Stimulated activated CD4-positive, alpha-beta T cell treated with anti-CD3 and anti-CD28 coated beads, TNF-alpha, amount 100 ng/mL, for 48 hours (primary cell): Measurements from ENCODE around the gene SMC1B.
"Not testable (repeated sequence)": the region's sequence is repeated elsewhere in the genome, so short reads cannot be mapped to it uniquely, and the experiment has no call there.

Experiments
- DNase-seq, 3 donors: peaks; one replicate each; pipeline ENCODE4 v3.0.0-alpha.2; 2020; ENCODE audit warnings: low read depth in 3 of 3

Gene SMC1B, protein sequence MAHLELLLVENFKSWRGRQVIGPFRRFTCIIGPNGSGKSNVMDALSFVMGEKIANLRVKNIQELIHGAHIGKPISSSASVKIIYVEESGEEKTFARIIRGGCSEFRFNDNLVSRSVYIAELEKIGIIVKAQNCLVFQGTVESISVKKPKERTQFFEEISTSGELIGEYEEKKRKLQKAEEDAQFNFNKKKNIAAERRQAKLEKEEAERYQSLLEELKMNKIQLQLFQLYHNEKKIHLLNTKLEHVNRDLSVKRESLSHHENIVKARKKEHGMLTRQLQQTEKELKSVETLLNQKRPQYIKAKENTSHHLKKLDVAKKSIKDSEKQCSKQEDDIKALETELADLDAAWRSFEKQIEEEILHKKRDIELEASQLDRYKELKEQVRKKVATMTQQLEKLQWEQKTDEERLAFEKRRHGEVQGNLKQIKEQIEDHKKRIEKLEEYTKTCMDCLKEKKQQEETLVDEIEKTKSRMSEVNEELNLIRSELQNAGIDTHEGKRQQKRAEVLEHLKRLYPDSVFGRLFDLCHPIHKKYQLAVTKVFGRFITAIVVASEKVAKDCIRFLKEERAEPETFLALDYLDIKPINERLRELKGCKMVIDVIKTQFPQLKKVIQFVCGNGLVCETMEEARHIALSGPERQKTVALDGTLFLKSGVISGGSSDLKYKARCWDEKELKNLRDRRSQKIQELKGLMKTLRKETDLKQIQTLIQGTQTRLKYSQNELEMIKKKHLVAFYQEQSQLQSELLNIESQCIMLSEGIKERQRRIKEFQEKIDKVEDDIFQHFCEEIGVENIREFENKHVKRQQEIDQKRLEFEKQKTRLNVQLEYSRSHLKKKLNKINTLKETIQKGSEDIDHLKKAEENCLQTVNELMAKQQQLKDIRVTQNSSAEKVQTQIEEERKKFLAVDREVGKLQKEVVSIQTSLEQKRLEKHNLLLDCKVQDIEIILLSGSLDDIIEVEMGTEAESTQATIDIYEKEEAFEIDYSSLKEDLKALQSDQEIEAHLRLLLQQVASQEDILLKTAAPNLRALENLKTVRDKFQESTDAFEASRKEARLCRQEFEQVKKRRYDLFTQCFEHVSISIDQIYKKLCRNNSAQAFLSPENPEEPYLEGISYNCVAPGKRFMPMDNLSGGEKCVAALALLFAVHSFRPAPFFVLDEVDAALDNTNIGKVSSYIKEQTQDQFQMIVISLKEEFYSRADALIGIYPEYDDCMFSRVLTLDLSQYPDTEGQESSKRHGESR

DNA sequence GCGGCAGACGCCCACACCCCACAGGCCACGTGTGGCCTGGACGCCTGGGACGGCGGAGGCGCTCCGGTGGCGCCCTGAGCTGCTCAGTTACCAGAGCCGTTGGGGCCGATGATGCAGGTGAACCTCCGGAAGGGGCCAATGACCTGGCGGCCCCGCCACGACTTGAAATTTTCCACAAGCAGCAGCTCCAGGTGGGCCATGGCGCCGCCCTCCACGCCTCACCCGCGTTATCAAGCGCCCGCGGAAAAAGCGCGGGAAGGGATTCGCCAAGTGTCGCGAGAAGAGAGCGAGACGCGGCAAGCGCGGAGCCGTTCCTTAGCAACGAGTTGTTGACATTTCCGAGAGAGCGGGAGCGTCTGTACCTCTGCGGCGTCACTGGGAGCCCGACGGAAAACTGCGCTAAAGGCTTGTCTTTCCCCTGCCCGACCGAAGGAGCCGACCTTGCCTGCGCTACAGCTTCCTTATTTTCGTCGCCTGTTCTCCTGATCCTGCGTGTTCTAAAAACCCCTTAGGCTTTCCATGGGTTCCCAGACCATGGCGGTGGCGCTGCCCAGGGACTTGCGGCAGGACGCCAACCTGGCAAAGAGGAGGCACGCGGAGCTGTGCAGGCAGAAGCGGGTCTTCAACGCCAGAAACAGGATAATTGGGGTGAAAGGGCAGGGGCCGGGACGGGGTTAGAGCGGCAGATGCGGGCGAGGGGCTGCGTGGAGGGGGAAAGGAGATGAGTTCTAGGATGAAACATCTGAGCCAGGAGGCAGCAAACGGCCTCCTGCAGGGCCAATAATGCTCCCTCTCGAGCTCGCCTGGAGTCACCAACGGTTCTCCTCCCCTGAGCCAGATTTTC is at the start of gene SMC1B, which contains the start of gene RIBC2:
Gene SMC1B (minus strand): TSS at position 232 of the 844 bp plus-strand sequence. CDS start 32 bp downstream, at position 200.
Gene RIBC2 (plus strand): TSS at position 326 of the 844 bp plus-strand sequence. CDS start 194 bp downstream, at position 520.
- peak; percentile 78 to 85 (median 82) for DNase-seq

DNA sequence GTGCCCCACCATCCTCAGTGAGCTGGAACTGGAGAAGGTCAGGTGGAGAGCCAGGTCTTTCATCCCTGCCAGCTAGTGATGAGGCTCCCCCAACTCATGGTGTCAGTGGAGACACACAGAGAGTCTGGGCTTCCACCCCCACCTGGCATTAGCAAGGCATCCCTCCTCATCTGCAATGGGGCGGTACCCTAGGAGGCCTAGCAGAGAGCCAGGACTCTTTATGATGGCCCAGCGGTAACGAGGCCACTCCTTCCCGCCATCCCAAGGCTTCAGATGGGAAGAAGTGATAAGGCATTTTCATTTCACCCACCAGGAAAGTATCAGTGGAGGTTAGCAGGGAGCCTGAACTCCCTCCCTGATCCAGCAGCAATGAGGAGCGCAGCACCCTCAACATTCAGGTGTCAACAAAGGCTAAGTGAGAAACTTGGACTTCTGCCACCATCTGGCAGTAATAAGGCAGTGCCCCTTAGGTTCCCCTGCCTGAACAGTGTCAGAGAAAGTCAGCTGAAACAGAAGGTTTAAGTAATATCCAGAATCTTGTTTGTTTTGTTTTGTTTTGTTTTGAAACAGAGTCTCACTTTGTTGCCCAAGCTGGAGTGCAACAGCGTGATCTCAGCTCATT is 48.7 kb upstream of the SMC1B start:
- no peak for DNase-seq

DNA sequence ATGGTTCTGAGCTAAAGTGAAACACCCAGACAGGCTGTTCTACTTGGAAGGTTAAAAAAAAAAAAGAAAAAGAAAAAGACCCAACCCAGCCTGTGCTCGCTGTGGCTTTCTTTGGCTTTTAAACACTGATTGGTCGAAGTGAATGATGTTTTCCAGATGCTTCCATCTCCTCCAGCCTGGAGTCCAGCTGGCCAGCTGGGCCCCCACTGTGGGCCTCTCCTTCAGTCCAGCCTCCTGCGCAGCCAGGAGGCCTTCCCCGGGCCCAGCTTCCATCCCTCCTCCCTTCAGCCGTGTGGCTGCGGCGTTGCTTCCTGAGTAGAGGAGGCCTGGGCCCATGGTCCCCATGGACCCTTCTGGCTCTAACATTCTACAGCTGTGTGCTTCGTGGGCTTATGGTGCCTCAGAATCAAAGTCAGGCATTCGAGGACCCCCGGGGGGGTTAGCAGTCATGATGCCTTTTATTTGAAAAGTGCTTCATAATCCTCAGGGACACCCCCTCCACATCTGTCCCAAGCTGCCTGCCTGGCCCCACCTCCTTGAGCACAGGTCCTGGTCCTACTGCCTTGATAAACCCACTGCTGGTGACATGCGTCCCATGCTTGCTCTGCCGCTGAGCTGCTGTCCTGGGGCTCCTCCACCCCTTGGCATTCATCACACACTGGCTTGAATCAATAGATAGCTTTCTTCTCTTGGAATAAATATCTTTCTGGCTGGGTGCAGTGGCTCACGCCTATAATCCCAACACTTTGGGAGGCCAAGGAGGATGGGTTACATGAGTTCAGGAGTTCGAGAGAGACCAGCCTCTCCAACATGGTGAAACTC is 47.1 kb upstream of the SMC1B start:
- DNase-seq = no peak

DNA sequence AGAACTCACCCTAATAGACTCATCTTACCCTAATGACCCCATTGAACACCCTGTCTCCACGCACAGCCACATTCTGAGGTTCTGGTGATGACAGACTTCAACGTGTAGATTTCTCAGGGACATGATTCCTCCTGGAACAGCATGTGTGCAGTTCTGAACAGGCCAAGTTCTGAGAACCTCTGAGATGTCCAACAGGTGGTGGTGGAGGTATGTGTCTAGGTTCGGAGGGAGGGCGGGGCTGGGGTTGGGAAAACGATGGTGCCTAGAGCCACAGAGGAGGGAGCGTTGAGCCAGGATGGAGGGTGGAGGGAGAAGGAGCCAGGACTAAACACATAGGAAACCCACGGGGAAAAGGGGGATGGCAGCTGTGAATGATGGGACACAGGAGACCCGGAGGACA is 45.8 kb upstream of the SMC1B start:
- DNase-seq = no peak

DNA sequence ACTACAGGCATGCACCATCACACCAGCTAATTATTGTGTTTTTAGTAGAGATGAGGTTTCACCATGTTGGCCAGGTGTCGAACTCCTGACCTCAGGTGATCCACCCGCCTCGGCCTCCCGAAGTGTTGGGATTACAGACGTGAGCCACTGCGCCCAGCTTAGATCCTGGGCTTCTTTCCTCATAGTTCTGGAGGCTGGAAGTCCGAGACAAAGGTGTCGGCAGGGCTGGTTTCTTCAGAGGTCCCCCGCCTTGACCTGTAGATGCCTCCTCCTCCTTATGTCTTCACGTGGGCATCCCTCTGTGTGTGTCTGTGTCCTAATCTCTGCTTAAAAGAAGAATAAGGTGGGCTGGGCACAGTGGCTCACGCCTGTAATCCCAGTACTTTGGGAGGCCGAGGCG is 45.1 kb upstream of the SMC1B start:
- no peak for DNase-seq

DNA sequence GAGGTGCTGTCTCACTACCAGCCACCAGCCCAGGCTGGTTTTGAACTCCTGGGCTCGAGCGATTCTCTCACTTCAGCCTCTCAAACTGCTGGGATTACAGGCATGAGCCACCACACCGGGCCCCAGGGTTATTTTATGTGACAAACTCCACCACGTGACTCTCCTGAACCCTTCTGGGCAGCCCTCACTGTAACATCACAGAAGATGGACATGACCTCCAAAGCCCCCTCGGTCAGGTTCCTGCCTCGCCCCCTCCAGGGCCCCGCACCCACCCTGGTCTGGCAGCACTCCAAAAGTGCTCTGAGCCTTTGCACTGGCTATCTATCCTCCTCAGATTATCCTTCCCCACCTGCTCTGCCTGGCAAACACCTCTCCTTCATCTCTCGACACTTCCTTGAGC is 43.4 kb upstream of the SMC1B start:
- DNase-seq = no peak

DNA sequence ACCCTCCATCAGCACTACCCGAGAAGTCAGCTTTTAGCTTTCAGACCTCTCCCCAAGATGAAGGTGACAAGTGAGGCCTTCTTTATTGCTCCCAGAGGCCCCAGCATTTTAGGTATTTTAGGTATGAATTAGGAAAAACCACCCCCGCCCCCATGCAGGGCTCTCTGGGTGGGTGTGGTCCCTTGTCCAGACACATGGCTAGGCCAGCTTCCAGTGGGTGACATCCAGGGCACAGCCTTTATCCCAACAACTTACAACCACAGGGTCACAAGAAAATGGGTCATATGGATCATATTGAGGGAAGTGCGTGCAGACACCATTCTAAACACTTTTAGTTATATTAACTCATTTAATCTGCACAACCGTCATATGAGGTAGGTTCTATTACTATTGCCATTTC is 42.2 kb upstream of the SMC1B start:
- no peak for DNase-seq

DNA sequence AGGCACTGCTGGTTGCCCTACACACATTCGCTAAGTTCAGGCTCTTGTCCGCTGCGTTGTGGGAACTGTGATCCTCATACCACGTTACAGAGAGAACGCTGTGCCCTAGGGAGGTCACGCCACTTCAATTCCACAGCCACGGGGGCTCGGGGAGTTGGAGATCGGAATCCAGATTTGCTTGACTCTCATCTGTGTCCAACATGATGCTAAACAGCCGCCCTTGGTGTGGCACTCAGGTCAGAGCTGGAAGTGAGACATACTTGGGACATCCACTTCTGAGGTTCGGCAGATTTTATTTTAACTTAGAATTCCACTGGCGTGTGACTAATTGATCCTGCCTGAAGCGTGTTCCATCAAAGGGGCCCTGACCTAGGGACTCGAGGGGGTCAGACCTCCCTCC is 41.8 kb upstream of the SMC1B start:
- no peak for DNase-seq

DNA sequence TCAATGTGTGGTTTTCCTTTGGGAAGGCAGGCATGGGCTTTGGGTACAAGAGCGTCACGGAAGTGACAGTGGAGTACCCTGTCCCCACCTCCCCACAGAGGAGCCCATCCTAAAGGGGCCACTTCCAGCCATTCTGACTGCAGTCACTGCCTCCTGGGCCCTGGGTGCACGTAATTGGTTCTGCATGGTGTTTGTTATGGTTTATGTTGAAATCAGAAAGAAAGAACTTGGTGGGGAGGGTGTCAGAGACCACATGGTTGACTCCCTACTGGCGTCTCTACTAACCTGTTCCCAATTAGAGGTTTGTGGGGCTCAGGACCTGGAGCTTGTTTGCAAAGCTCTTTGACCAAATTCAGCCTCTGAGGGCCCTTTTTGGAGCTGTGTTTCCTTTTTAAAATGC is 40.9 kb upstream of the SMC1B start:
- DNase-seq = no peak

DNA sequence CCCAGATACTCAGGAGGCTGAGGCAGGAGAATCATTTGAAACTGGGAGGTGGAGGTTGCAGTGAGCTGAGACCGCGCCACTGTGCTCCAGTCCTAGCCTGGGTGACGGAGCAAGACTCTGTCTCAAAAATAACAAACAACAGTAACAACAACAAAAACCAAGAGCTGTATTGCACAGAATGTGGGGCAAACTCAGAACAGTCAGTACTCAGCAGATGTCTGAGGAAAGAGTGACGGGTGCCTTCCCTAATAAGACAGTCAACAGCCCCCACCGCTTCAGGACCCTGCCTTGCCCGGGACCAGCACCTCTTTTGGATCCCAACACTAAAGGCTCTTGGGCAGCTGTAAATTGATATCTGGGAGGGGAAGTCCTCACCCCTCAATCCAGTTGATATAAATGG is 40.4 kb upstream of the SMC1B start:
- no peak for DNase-seq

DNA sequence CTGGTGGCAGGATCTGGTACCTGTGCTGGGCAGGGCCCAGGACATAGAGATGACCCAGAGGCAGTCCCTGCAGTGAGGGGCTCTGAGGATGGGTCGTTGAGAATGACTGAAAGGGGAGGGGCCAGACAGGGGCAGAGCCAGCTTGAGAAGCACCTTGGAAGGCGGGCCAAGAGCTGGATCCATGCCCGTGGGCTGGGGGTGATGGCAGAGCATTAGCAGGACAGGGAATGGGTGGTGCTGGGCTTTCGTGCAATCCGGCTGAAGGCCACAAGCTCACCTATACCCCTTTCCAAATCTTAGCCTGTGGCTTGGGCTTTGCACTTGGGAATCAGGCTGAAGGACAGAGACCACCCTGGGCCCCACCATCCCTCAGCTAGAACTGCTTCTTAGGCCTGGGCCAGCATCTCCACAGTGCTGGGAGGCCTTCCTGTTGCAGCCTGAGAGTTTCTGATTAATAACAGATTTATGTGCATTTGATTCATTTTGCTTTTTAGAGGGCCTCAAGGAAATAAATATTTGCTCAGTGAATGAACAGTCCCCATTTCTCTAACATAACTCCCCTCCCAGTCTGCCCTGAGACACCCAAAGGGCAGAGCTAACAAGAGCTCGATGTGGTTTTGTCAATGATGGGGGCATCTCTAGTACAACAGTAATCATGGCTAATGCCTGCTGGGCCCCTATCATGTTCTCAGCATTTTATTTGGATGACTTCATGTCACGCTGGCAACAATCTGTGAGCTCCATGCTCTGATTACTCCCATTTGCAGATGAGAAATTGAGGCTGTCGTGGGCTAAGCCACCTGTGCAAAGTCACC is 39.4 kb upstream of the SMC1B start:
- DNase-seq = no peak

DNA sequence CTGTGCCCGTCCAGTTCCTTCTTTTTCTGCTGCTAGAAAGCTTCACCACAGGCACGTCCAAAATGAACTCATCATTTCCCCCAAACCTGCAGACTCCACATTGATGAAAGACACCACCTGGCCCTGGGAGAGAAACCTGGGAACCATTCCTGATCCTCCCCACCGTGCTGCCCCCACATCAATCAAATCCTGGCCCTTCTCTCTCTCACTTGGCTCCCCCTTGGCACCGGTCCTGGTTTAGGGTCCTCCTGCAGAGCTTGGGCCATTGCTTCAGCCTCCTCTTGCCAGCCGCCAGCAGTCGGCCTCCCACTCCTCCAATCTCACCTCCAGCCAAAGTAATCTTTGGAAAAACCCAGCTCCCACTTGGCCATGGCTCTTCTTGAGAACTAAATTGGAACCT is 38.6 kb upstream of the SMC1B start:
- DNase-seq = no peak

DNA sequence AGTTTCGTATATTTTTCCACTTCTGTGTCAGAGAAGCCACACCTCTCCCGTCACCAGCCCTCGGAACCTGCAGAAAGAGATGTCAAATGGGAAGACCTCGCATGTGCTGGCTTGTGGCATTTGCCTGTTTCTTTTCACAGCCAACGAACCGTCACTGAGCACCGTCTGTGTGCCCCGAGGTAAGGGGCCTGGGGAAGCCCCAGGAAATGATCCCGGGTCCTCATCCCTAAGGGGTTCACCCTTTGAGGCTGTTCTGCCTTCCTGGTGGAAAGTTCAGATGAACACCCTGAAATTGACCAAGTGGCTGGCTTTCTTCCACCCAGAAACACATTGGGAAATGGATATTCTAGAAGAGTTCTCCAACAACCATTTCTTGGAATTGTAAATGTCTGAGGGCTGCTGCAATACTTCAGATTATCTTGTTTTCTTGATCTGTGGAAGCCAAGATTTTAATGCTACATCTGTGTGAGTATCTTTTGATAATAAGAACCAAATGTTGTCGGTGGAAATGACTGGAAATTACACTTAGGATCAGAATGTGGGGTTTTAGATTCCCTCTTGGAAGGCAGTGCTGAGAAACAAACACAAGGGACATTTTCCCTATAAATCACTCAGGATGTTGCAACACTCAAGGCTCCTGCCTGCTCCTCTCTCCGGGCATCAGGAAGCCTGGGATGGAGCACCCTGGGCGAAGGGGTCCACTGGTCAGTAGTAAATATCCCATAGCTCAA is 37.7 kb upstream of the SMC1B start:
- no peak for DNase-seq

DNA sequence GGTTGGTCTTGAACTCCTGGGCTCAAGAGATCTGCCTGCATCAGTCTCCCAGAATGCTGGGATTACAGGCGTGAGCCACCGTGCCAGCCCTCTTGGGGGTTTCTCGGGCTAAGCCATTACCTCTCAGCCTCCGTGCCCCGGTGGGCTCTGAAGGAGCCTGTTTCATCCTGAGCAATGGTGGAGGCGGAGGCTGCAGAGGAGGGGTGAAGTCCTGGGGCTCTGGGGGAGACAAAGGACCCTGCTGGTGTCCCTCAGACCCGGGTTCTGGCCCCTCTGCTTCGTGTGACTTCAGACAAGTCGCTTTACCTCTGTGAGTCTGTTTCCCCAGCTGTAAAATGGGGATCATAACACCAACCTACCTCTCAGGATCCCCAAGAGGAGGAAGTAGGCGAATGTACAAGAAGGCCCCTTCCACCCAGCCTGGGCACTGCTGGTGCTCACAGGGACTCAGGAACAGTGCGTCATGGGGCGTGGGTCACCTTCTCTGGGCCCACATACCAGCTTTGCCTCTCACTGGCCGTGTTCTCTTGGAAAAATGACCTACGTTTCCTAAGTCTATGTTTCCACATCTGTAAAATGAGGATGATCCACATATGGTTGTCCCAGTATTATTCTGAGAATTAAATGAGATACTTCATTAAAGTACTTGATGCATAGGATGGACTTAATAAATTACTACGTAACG is 36.8 kb upstream of the SMC1B start:
- no peak for DNase-seq

DNA sequence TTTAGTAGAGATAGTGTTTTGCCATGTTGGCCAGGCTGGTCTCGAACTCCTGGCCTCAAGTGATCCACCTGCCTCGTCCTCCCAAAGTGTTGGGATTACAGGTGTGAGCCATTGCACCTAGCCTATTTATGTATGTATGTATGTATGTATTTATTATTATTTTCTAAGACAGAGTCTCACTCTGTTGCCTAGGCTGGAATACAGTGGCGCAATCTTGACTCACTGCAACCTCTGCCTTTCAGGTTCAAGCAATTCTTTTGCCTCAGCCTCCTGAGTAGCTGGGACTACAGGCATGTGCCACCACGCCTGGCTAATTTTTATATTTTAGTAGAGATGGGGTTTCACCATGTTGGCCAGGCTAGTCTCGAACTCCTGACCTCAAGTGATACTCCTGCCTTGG is 36.0 kb upstream of the SMC1B start:
- DNase-seq = not testable (repeated sequence)

DNA sequence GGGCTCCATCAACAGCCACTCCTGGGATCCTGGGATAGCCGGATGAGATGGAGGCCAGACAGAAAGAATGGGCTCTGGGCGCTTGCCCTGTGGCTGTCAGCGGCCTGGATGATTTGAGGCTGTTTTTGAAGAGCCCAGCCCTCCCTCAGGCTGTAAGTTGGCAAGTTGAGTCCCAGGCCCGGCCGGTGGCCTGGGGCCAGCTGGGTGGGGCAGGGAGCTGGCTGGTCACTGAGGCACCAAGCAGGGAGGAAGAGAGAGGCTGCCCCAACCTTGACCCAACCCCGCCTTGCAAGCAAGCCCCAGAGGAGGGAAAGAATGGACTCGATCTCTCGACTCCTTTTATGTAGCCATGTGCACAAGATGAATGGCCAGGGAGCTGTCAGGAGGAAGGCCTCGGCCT is 35.0 kb upstream of the SMC1B start:
- no peak for DNase-seq

DNA sequence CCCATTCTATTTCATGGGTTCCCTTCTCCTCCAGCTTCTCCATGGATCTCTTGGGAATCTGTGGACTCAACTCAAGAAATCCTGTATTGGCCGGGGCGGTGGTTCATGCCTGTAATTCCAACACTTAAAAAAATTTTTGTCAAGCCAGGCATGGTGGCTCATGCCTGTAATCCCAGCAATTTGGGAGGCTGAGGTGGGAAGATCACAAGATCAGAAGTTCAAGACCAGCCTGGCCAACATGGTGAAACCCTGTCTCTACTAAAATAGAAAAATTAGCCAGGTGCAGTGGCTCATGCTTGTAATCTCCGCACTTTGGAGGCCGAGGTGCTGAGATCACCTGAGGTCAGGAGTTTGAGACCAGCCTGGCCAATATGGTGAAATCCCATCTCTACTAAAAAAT is 34.2 kb upstream of the SMC1B start:
- not testable (repeated sequence) for DNase-seq

DNA sequence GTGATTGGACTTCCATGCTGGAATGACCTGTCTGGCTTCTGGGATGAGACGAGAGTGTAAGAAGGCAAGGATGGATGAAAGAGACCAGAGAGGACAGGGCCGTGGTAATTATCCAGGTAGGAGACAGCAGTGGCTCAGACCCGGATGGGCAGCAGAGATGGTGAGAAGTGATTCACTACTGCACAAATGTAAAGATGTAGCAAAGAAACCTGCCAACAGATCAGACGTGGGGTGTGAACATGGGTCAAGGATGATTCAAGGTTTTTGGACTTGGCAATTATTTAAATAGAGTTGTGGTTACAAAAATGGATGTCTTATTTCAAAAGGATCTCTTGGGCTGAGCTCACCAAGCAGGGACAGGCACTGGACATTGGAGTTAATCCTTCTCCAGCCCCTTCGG is 32.8 kb upstream of the SMC1B start:
- no peak for DNase-seq
